ENCODE results near the gene SCG3.

Gene SCG3

DNA sequence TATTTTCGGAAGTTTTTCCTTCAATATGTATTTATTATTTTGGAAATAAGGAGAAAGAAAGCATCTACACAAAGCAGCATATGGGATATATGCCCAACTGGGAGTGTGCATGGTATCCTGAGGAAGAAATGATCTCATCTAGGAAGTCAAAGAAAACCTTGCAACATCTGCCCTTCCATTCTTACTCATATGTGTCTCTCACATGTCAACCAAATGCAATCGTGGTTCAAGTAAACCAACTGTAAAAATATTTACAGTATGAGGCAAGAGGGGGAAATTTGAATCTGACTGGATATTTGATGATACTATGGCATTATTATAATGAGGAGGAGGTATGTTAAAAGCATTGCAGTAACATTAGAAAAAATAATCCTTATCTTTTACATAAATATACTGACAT lies 3.2 kb upstream of the SCG3 start:
- DNase-seq (ENCODE audit: low spot score) = no peak

DNA sequence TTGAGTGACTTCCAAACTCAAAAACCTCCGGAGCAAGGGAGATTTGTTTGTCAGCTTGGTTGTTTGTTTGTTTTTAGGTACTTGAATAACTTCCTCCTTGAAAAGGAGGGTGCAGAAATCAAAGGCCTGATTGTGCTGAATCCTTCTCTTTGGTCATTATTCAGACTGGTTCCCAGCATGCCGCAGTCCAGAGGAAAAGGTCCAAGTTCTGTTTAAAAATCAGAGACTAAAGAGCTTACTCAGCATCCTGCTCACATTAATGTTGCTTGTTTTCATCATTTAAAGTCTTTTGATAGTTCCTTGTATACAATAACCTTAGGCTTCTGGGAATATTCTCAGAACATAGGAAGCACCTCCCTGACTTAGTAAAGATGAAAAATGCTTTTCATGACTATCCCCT lies 982 bp upstream of the SCG3 start:
- DNase-seq (ENCODE audit: low spot score) = peak; percentile 17

GRCh38 chr15:51687565-51687964 lies 6.3 kb downstream of the SCG3 start:
- DNase-seq (ENCODE audit: low spot score) = no peak

GRCh38 chr15:51688863-51689262 lies 7.6 kb downstream of the SCG3 start:
- no peak for DNase-seq (ENCODE audit: low spot score)

- no peak for DNase-seq (ENCODE audit: low spot score)
Measured at GRCh38 chr15:51692154-51692553, 10.9 kb downstream of the SCG3 start.

DNA sequence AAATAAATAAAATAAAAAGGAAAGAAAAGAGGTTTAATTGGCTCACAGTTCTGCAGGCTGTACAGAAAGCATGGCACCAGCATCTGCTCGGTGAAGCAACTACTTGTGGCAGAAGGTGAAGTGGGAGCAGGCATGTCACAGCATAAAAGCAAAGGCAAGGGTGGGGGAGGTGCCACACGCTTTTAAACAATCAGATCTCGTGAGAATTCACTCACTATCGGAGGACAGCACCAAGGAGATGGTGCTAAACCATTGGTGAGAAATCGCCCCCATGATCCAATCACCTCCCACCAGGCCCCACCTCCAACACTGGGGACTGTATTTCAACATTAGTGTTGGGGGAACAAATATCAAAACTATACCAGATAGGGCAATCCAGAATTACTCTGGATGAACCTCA lies 15.3 kb downstream of the SCG3 start:
- DNase-seq (ENCODE audit: low spot score) = no peak

GRCh38 chr15:51697163-51697562 lies 15.9 kb downstream of the SCG3 start:
- DNase-seq (ENCODE audit: low spot score) = no peak

DNA sequence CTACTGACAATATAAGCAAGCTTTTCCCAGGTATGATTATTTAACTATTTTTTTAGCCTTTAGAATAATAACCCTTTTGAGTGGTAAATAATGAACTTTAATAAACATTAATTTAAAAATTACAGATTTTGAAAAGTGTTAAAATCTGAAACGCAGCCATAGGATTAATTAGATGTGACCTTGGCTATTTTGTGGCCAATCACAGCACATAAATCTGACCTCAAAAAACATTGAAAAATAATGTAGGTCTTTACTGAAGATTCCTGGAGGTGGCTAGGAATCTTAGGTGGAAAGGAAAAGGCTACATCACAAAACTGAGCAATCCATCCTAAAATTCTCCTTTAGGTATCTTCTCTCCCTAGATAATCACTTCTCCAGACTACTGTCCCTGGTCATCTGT lies 18.1 kb downstream of the SCG3 start:
- no peak for DNase-seq (ENCODE audit: low spot score)

DNA sequence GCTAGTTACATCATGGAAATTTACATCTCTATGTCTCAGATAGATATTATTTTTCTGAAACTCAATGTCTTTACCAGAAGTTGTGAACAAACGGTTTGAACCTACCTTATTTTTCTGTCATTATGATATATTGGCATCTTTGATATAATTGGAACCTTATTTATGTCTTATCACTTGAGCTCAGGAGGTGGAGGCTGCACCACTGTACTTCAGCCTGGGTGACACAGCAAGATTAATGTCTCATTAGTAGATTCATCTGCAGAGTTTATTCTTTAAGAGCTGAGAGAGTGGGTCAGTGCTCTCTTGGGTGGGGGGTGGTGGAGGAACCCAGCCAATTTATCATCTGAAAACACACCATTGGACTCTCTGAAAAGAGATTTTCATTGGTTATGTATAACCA lies 21.4 kb downstream of the SCG3 start:
- no peak for DNase-seq (ENCODE audit: low spot score)

DNA sequence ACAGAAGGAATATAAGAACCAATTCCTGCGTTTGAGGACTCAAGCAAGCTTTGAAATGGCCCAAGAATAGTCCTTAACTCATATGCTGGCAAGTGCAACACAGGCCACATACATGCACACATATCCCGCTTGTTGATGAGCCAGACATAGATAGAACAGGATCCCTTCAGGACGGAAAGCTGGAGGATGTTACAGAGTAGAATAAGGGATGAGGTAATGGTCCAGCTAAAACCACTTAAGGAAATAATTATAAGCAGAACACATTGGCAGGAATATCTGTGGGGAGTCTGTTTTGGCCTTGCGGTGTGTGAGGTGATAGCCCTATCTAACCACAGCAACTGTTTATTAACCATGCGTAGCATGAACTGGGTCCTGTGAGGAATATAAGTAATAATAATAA lies 25.0 kb downstream of the SCG3 start:
- no peak for DNase-seq (ENCODE audit: low spot score)

GRCh38 chr15:51706926-51707608 lies 25.8 kb downstream of the SCG3 start:
- no peak for DNase-seq (ENCODE audit: low spot score)

GRCh38 chr15:51708013-51708412 lies 26.7 kb downstream of the SCG3 start:
- DNase-seq (ENCODE audit: low spot score) = no peak

DNA sequence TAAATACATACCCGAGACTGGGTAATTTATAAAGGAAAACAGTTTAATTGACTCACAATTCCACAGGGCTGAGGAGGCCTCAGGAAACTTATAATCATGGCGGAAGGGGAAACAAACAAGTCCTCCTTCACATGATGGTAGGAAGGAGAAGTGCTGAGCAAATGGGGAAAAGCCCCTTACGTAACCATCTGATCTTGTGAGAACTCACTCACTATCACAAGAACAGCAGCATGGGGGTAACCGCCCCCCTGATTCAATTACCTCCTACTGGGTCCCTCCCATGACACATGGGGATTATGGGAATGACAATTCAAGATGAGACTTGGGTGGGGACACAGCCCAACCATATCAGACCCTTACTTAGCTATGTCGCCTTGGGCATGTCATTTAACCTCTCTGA lies 27.7 kb downstream of the SCG3 start:
- no peak for DNase-seq (ENCODE audit: low spot score)

DNA sequence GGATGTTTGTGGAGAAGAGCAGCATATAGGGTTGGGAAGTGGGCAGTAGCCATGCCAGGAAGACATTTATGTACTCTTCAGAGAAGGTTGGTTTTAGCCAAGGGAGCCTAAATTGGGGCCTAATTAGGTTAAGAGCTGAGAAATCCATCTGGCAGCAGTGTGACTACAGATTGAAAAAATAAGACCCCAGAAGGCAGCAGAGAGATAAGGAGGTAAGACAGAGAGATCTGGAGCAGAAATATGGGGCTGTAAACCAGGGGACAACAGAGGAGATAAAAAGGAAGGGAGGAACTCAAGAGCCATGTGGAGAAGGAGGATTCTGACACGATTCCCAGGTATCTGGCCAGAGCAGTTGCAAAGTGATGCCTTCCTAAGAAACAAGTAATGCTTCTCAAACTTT lies 32.9 kb downstream of the SCG3 start:
- DNase-seq (ENCODE audit: low spot score) = no peak

GRCh38 chr15:51714911-51715310 lies 33.6 kb downstream of the SCG3 start:
- DNase-seq (ENCODE audit: low spot score) = no peak

DNA sequence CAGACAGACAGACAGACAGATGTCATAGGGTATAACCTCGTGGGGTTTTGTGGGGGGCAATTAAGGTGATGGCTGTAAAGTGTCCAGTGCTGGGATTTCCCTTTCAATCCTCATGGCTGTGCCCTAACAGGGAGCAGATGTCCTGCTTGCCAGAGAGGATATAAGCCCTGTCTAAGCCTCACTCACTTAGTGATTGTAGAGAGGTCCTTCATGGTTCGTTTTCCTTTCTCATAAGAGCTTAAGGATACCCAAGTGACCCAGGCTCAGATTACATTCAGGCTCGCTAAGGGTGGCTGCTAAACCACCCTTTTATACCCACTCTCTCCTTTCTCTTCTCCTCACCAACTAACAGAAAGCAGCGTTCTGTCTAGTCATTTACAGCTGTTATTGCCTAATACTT lies 36.9 kb downstream of the SCG3 start:
- DNase-seq (ENCODE audit: low spot score) = no peak

GRCh38 chr15:51718746-51719145 lies 37.4 kb downstream of the SCG3 start:
- no peak for DNase-seq (ENCODE audit: low spot score)

- DNase-seq (ENCODE audit: low spot score) = no peak
Measured at GRCh38 chr15:51720201-51720995, 39.1 kb downstream of the SCG3 start.

GRCh38 chr15:51721199-51721960 lies 40.1 kb downstream of the SCG3 start:
- no peak for DNase-seq (ENCODE audit: low spot score)

GRCh38 chr15:51724199-51724598 lies 42.9 kb downstream of the SCG3 start:
- no peak for DNase-seq (ENCODE audit: low spot score)

- DNase-seq (ENCODE audit: low spot score) = no peak
Measured at GRCh38 chr15:51724673-51725072, 43.4 kb downstream of the SCG3 start.

DNA sequence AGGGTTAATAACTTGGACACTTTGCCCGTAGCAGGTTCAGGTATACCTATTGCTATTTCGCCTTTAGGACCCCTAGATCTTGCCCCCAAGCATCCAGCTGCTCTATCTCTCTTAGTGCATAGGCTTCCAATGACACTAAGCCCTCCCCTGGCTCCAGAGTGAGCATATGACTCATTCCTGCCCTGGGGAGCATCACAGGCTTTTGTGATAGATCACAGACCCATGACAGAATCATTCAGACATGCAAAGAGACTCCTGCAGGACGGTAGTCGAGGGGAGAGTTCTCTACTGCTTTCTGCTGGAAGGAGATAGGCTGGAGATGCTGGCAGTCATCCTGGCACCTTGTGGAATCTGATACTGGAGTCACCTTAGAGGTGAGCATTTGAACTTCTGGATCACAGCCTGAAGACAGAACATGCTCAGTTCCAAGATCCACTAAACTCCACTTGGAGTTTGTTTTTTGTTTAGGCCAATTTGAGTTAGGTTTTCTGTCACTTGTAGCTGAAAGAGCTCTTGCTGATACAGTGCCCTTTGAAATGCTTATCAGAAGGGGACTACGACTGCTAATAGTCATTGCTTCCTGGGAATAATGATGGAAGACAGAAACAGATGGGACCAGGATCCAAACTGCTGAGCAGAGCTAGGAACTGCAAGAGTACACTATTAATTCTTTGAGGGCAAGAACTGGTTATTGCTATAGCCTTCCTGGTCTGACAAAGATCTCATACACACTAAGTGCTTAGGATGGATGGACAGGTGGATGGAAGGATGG lies 45.2 kb downstream of the SCG3 start:
- peak; percentile 44 for DNase-seq (ENCODE audit: low spot score)

Data from cerebellar cortex (tissue), 1 donor.